Lung (tissue), 12 donors: Measurements from ENCODE around the gene PDE9A. TPM values are rescaled to one million over a fixed set of nuclear protein-coding genes. Genes with fewer than 3 reads are reported as not detected.
"Not testable (repeated sequence)": the region's sequence is repeated elsewhere in the genome, so short reads cannot be mapped to it uniquely, and the experiment has no call there.

Experiments used
- ATAC-seq: fragments of 200-7000 bp; cut with Tn5 transposase; one replicate; pipeline ENCODE4 v1.9.1; 2020; ENCODE audit warnings: moderate number of reproducible peaks; ENCODE audit not compliant: insufficient read depth, low FRiP score
- DNase-seq, 3 donors: peaks; one replicate each; pipeline ENCODE4 v3.0.0-alpha.2; 2013 to 2017
- H3K27ac ChIP-seq, 2 donors: one replicate each; pipeline ENCODE4 v1.5.1; 2013; ENCODE audit warnings: mild to moderate bottlenecking in 2 of 2, moderate library complexity in 2 of 2, control low read depth in 1 of 2, inconsistent platforms in 1 of 2, low read depth in 1 of 2, low read length in 1 of 2
- H3K27me3 ChIP-seq, 3 donors: one replicate each; pipeline ENCODE4 v1.5.1; 2013; ENCODE audit warnings: low read length in 2 of 3; ENCODE audit not compliant: control insufficient read depth in 3 of 3, insufficient read depth in 3 of 3
- H3K36me3 ChIP-seq, 4 donors: one replicate each; pipeline ENCODE4 v1.5.1; 2013; ENCODE audit warnings: low read length in 4 of 4, mild to moderate bottlenecking in 1 of 4, moderate library complexity in 1 of 4; ENCODE audit not compliant: control insufficient read depth in 4 of 4, insufficient read depth in 4 of 4
- H3K4me1 ChIP-seq, 5 donors: one replicate each; pipeline ENCODE4 v1.5.1; 2013; ENCODE audit warnings: low read length in 5 of 5, mild to moderate bottlenecking in 2 of 5, moderate library complexity in 1 of 5; ENCODE audit not compliant: control insufficient read depth in 5 of 5, insufficient read depth in 5 of 5
- H3K4me3 ChIP-seq: one replicate; pipeline ENCODE4 v1.5.1; 2013; ENCODE audit warnings: mild to moderate bottlenecking, control low read depth, moderate library complexity
- H3K9ac ChIP-seq, 2 donors: one replicate each; pipeline ENCODE4 v1.5.1; 2013; ENCODE audit warnings: low read length in 2 of 2, control low read depth in 1 of 2; ENCODE audit not compliant: insufficient read depth in 1 of 2
- H3K9me3 ChIP-seq, 4 donors: one replicate each; pipeline ENCODE4 v1.5.1; 2013; ENCODE audit warnings: low read length in 3 of 4, mild to moderate bottlenecking in 1 of 4, moderate library complexity in 1 of 4; ENCODE audit not compliant: control insufficient read depth in 4 of 4, insufficient read depth in 3 of 4
- CTCF ChIP-seq: IDR thresholded peaks from 2 replicates; pipeline ENCODE4 v1.5.1; 2012; ENCODE audit warnings: mild to moderate bottlenecking; ENCODE audit errors: control extremely low read depth, extremely low read depth
- WGBS, 2 donors: extraction: QIAGEN DNeasy Blood & Tissue Kit; methylation state at CpG; one replicate each; pipeline ENCODE4 v1.1.7; 2013; 5-methylcytosine and 5-hydroxymethylcytosine counted together
- polyA plus RNA-seq, 2 donors: library from polyadenylated mRNA; stranded (reverse); fragments of 200-250 nt; gene quantifications; one replicate each; pipeline ENCODE4 v1.2.1, GENCODE V29; 2013
- total RNA-seq, 2 donors: library from RNA; depleted of rRNA in 1 of 2; stranded (reverse); fragments of >200 nt in 1 of 2; gene quantifications; one replicate each; pipeline ENCODE4 v1.2.1, GENCODE V29; 2014 to 2021
- donor health status: control.
- donor health status: control.
- donor health status: Bipolar disorder and iron deficiency.
- donor health status: healthy.
- donor health status: DM: yes; HTN: yes; CAD: no.

Gene PDE9A
- total and polyA plus RNA-seq, 4 donors: 5.3 to 17.0 (median 6.9) TPM

DNA sequence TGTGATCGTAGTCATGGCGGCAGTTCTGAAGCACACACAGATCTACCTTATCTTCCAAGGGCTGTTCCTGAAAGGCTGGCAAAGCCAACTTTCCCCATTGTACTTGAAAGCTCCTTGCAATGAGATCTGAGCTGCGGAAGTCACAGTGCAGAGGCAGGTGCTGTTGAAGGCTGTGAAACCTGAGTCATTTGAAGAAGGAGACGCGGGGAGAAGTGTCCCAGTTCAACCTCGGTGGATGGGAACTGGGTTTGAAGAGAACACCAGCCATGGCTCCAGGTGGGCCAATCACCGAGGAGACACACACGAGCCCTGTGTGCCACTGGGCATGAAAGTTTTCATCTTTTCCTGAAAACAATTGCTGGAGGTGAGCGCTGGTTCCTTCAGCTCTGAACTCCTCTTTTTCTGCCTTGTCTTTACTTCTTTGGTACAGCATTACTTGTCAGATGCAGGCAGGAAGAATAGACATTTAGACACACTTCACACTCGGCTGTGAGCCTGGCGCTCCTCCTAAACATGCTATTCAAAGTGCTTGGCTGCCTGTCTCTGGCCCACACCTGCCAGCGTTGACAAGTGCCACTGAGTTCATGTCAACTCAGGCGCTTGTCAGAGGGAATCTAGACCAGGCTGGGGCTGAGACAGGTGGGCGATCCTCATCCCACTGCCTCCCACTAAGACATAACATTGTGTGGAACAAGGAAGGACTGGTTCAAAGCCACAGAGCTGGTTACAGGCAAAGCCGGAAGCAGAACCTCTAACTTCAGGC, 25.7 kb upstream of the PDE9A start:
- no peak overlapping the region for H3K4me3 ChIP-seq
- H3K9me3 ChIP-seq: peaks cover 0 to 2% (median 0%) of the 10 kb centered on the region in 4 donors
- no peaks in the 10 kb centered on the region for H3K4me1 ChIP-seq
- no peak for DNase-seq
- no peak overlapping the region for H3K9ac ChIP-seq
- H3K36me3 ChIP-seq: no peaks in the 10 kb centered on the region
- TF ChIP-seq CTCF: no peak
- H3K27me3 ChIP-seq: no peaks in the 10 kb centered on the region
- ATAC-seq: no peak
- WGBS, 2 donors: 79 to 89% methylated on average over 15 of the region's 15 CpGs
- no peak overlapping the region for H3K27ac ChIP-seq

DNA sequence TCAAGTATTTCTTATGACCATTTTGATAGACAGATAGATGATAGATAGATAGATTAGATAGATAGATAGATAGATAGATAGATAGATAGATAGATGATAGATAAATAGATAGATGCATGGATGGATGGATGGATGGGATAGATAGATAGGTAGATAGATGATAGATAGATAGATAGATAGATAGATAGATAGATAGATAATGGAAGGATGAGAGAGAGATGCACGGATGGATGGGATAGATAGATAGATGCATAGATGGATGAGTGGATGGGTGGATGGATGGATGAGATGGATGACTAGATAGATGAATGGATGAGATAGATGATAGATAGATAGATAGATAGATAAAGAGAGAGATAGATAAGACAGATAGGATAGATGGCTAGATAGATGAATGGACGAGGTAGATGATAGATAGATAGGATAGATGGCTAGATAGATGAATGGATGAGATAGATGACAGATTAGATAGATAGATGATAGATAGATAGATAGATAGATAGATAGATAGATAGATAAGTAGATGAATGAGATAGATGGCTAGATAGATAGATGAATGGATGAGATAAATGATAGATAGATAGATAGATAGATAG, 24.9 kb upstream of the PDE9A start:
- H3K27me3 ChIP-seq, DNase-seq, H3K4me3 ChIP-seq, H3K9me3 ChIP-seq, H3K9ac ChIP-seq, H3K4me1 ChIP-seq, ATAC-seq, H3K36me3 ChIP-seq, H3K27ac ChIP-seq: not testable (repeated sequence)
- WGBS, 2 donors: 91 to 97% methylated on average over 2 of the region's 2 CpGs

DNA sequence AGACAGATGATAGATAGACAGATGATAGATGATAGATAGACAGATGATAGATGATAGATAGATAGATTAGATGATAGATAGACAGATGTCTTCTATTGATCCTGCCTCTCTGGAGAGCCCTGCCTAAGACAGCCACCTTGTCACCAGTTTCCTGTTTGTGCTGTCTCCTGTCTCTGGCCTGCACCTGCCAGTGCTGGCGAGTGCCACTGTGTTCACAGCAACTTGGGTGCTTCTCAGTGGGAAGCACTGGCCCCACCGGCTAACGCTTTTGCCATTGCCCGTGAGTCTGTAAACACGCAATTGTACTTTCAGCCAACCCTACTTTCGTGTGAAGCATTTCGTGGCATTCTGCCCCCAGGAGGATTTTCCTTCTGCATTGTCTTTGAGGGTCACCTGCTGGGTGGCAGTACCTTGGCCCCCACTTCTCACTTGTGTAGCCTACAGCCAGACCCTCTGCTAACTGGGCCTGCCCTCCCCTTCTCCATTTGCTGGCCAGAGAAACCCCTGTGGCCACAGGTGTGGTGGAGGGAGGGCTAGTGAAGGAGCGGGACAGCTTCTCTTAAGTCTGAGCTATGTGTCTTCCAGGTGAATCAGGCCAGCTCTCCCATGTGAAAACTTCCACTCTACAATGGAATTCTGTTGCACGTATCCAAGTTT, 23.4 kb upstream of the PDE9A start:
- Histone ChIP-seq H3K4me1 (no peaks in the 10 kb centered on the region), H3K9ac (no peak overlapping the region), H3K9me3 (peaks cover 0 to 2% (median 0%) of the 10 kb centered on the region in 4 donors), H3K4me3 (no peak overlapping the region), H3K27me3 (no peaks in the 10 kb centered on the region), H3K27ac (no peak overlapping the region), H3K36me3 (no peaks in the 10 kb centered on the region)
- WGBS, 2 donors: 84 to 85% methylated on average over 9 of the region's 9 CpGs
- TF ChIP-seq CTCF: no peak
- DNase-seq (peak in 1 of 3 donors; percentile 27), ATAC-seq (no peak)

DNA sequence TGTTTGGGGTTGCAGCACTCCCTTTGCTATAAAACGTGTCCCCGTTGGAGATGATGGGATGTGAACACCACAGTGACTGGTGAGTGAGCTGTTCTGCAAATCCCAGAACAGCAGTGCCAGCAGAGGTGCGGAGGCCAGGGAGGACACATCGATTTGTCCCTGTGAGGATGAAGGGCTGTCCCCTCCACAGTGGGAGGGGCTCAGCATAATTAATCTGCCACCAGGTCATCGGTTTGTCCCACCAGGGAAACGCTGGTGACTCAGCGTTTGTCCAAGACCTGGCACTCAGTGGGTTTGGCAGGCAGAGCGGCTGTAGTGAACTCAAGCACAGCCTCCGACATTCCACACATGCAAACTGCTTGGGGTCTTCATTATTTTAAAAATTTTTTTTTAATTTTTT, 22.8 kb upstream of the PDE9A start:
- ATAC-seq (no peak), DNase-seq (peak in 1 of 3 donors; percentile 31)
- Histone ChIP-seq H3K4me1 (no peaks in the 10 kb centered on the region), H3K4me3 (no peak overlapping the region), H3K9ac (no peak overlapping the region), H3K36me3 (no peaks in the 10 kb centered on the region), H3K9me3 (peaks cover 0 to 2% (median 0%) of the 10 kb centered on the region in 4 donors), H3K27ac (no peak overlapping the region), H3K27me3 (no peaks in the 10 kb centered on the region)
- TF ChIP-seq CTCF: no peak
- 67 to 72% methylated on average over 9 of the region's 9 CpGs for WGBS, 2 donors
